Esophagus muscularis mucosa (tissue), 4 donors: Measurements from ENCODE around the gene ATP5IF1. TPM values are rescaled to one million over a fixed set of nuclear protein-coding genes. Genes with fewer than 3 reads are reported as not detected.

Experiments
- DNase-seq: peaks from one replicate; pipeline ENCODE4 v3.0.0-alpha.2; 2017; ENCODE audit errors: extremely low spot score
- H3K27ac ChIP-seq, 4 donors: fragments of 200-600 bp; sonication (generic); replicated peaks in 1 of 4; 1 replicate in 3 of 4; 2 replicates in 1 of 4; pipeline ENCODE4 v1.5.1; 2016 to 2019; ENCODE audit warnings: mild to moderate bottlenecking in 1 of 4
- H3K27me3 ChIP-seq, 4 donors: fragments of 200-600 bp; sonication (generic); one replicate each; pipeline versions ENCODE4 v1.5.1 to v1.6.0; 2016 to 2019
- H3K36me3 ChIP-seq, 4 donors: fragments of 200-600 bp; sonication (generic); one replicate each; pipeline ENCODE4 v1.5.1; 2016 to 2019
- H3K4me1 ChIP-seq, 4 donors: fragments of 200-600 bp; sonication (generic); one replicate each; pipeline ENCODE4 v1.5.1; 2016 to 2019
- H3K4me3 ChIP-seq, 4 donors: fragments of 200-600 bp; sonication (generic); 1 replicate in 2 of 4; 2 replicates in 2 of 4; pipeline ENCODE4 v1.5.1; 2016 to 2019; ENCODE audit warnings: mild to moderate bottlenecking in 4 of 4, moderate library complexity in 1 of 4
- H3K9me3 ChIP-seq, 4 donors: fragments of 200-600 bp; sonication (generic); 1 replicate in 3 of 4; 2 replicates in 1 of 4; pipeline ENCODE4 v1.5.1; 2016 to 2019
- CTCF ChIP-seq, 3 experiments: fragments of 200-600 bp in 2 of 3; fragments of 450-650 bp in 1 of 3; sonication (generic) in 2 of 3; IDR thresholded peaks; one replicate each; pipeline ENCODE4 v1.5.1; 2017 to 2019; ENCODE audit warnings: antibody characterized with exemption in 3 of 3, mild to moderate bottlenecking in 2 of 3, moderate library complexity in 1 of 3
- EP300 ChIP-seq: sonication (generic); formaldehyde crosslinking; IDR thresholded peaks from one replicate; pipeline ENCODE4 v1.6.1; 2017; ENCODE audit warnings: antibody characterized with exemption
- POLR2A ChIP-seq: fragments of 450-650 bp; IDR thresholded peaks from one replicate; pipeline ENCODE4 v1.6.1; 2017; ENCODE audit warnings: antibody characterized with exemption, moderate library complexity, mild to moderate bottlenecking, low read depth
- POLR2AphosphoS5 ChIP-seq, 2 donors: sonication (generic); formaldehyde crosslinking; IDR thresholded peaks; one replicate each; pipeline ENCODE4 v1.6.1; 2017; ENCODE audit warnings: antibody characterized with exemption in 2 of 2
- WGBS: methylation state at CpG from one replicate; pipeline ENCODE4 v1.1.5; 2018; 5-methylcytosine and 5-hydroxymethylcytosine counted together
- intact Hi-C: fragments of 100-400 bp; cut with DNase I; formaldehyde crosslinking; loops from one replicate; pipeline ENCODE4 v1.15.1; 2023
- total RNA-seq, 4 donors: library from RNA; depleted of rRNA; stranded (reverse); fragments of >200 nt; gene quantifications; one replicate each; pipeline versions ENCODE4 v1.1.0 to v1.2.1, GENCODE V29; 2016

ATP5IF1 gene
- total RNA-seq, 4 donors from 2014 or later: 125 to 174 (median 126) TPM

GRCh38 chr1:28281608-28282425, 45.9 kb downstream of the ATP5IF1 start:
- DNase-seq: no peak
- no peaks in the 10 kb centered on the region for H3K9me3 ChIP-seq
- H3K27me3 ChIP-seq: no peaks in the 10 kb centered on the region
- intact Hi-C loops: no loop called here
- peaks cover 44 to 62% (median 59%) of the 10 kb centered on the region in 4 donors for H3K36me3 ChIP-seq
- no peak overlapping the region for H3K4me3 ChIP-seq
- 84% methylated on average over 13 of the region's 14 CpGs for WGBS
- no peak for TF ChIP-seq CTCF (IDR thresholded peaks at IDR 0.05)
- no peak for TF ChIP-seq POLR2A
- TF ChIP-seq POLR2AphosphoS5 (IDR thresholded peaks at IDR 0.05): no peak
- TF ChIP-seq EP300: no peak
- H3K4me1 ChIP-seq: peaks cover 0 to 9% (median 8%) of the 10 kb centered on the region in 4 donors
- H3K27ac ChIP-seq: peak overlapping the region in 1 of 4 donors; percentile 5

GRCh38 chr1:28282426-28283407, 46.8 kb downstream of the ATP5IF1 start:
- TF ChIP-seq POLR2A: no peak
- TF ChIP-seq POLR2AphosphoS5 (IDR thresholded peaks at IDR 0.05): no peak
- TF ChIP-seq CTCF (IDR thresholded peaks at IDR 0.05): no peak
- no peak for TF ChIP-seq EP300
- 85% methylated on average over 14 of the region's 14 CpGs for WGBS
- H3K9me3 ChIP-seq: no peaks in the 10 kb centered on the region
- no peak overlapping the region for H3K27ac ChIP-seq
- peaks cover 0 to 9% (median 8%) of the 10 kb centered on the region in 4 donors for H3K4me1 ChIP-seq
- H3K36me3 ChIP-seq: peaks cover 39 to 57% (median 51%) of the 10 kb centered on the region in 4 donors
- no peaks in the 10 kb centered on the region for H3K27me3 ChIP-seq
- intact Hi-C loops: no loop called here
- no peak for DNase-seq
- no peak overlapping the region for H3K4me3 ChIP-seq

GRCh38 chr1:28286111-28286510, 50.2 kb downstream of the ATP5IF1 start:
- Histone ChIP-seq H3K9me3 (no peaks in the 10 kb centered on the region), H3K36me3 (peaks cover 10 to 23% (median 18%) of the 10 kb centered on the region in 4 donors), H3K4me1 (peaks cover 0 to 5% (median 0%) of the 10 kb centered on the region in 4 donors), H3K27me3 (no peaks in the 10 kb centered on the region), H3K4me3 (no peak overlapping the region), H3K27ac (no peak overlapping the region)
- intact Hi-C loops: no loop called here
- 49% methylated on average over 2 of the region's 2 CpGs for WGBS
- TF ChIP-seq EP300 (no peak), POLR2A (no peak), POLR2AphosphoS5 (IDR thresholded peaks at IDR 0.05) (no peak), CTCF (IDR thresholded peaks at IDR 0.05) (no peak)
- no peak for DNase-seq

Other genes with a start within 250 kb of the ATP5IF1 start
- gene EYA3, start 147.5 kb upstream of the ATP5IF1 start, total RNA-seq: 10 to 100 TPM in 1 of 4 donors, 1 to 10 TPM in 3; 8.2 to 11.9 (median 8.7) TPM
- 1 to 10 TPM; 4.6 to 8.1 (median 6.8) TPM for gene PTAFR, start 59.4 kb upstream of the ATP5IF1 start, total RNA-seq
- 10 to 100 TPM; 60.9 to 83.0 (median 73.0) TPM for gene DNAJC8, start 3.1 kb upstream of the ATP5IF1 start, total RNA-seq
- 10 to 100 TPM in 3 of 4 donors, 1 to 10 TPM in 1; 7.5 to 16.4 (median 11.9) TPM for gene SESN2, start 23.4 kb downstream of the ATP5IF1 start, total RNA-seq
- 10 to 100 TPM in 3 of 4 donors, 1 to 10 TPM in 1; 8.0 to 14.5 (median 12.9) TPM for gene MED18, start 92.9 kb downstream of the ATP5IF1 start, total RNA-seq
- gene PHACTR4, start 133.6 kb downstream of the ATP5IF1 start, total RNA-seq: 10 to 100 TPM; 21.0 to 32.4 (median 27.7) TPM